Colonic mucosa (tissue), 4 donors: ENCODE results near the gene IFT74. TPM values are rescaled to one million over a fixed set of nuclear protein-coding genes. Genes with fewer than 3 reads are reported as not detected.

Source experiments
- DNase-seq: peaks from one replicate; pipeline ENCODE4 v3.0.0-alpha.2; 2020
- H3K27ac ChIP-seq: fragments of 200-600 bp; one replicate; pipeline ENCODE4 v1.8.0; 2021
- H3K27me3 ChIP-seq: fragments of 200-600 bp; one replicate; pipeline ENCODE4 v1.8.0; 2021
- H3K36me3 ChIP-seq: fragments of 200-600 bp; one replicate; pipeline ENCODE4 v1.8.0; 2021
- H3K4me1 ChIP-seq: fragments of 200-600 bp; one replicate; pipeline ENCODE4 v1.8.0; 2021; ENCODE audit warnings: mild to moderate bottlenecking
- H3K4me3 ChIP-seq: fragments of 200-600 bp; one replicate; pipeline ENCODE4 v1.8.0; 2021
- H3K9ac ChIP-seq, 2 donors: one replicate each; pipeline ENCODE4 v1.7.0; 2013; ENCODE audit warnings: control low read depth in 2 of 2, low read depth in 2 of 2, low read length in 2 of 2
- H3K9me3 ChIP-seq: fragments of 200-600 bp; one replicate; pipeline ENCODE4 v1.8.0; 2021
- intact Hi-C: fragments of 100-400 bp; cut with DNase I; formaldehyde crosslinking; loops from one replicate; pipeline ENCODE4 v1.14.1; 2022
- total RNA-seq, 2 donors: library from RNA; stranded (reverse); fragmentation: NEBNext Ultra II Directional in 1 of 2; extraction: Animal tissue kit (Norgen Biotek cat#: 25700) in 1 of 2; gene quantifications; one replicate each; pipeline ENCODE4 v1.2.1, GENCODE V29; 2021
- TF ChIP-seq, protein P1 (sequence below): fragments of 200-600 bp; IDR thresholded peaks from one replicate; pipeline ENCODE4 v1.8.0; 2022; ENCODE audit warnings: antibody characterized with exemption, mild to moderate bottlenecking
- donor health status: healthy.
- donor health status: DM: no; HTN: no; CAD: no.
- donor health status: DM: no; HTN: no; CAD: no.

Gene IFT74
- total RNA-seq, 2 donors from 2014 or later, result 12.3 to 14.8 TPM

DNA sequence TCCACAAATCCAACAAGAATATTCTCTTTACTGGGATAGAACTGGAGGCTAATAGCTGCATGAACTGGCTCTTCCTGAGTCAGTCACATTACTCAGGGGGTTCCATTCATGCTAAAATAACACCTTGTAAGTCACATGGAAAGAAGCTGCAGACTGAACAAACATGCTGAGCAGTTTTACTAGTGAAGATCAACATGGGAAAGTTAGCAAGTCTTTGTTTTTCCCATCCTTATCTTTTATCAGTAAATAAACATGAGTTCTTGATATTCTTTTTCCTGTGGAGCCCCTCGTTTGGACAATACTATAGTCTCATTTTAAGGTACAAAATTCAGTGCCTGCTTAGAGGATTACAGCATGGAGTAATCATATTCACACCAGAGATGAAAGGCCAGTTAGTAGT lies 109.1 kb downstream of the IFT74 start:
- no peaks in the 10 kb centered on the region for H3K27me3 ChIP-seq
- no peak overlapping the region for H3K27ac ChIP-seq
- DNase-seq, result no peak
- no peaks in the 10 kb centered on the region for H3K36me3 ChIP-seq
- TF ChIP-seq, protein P1, sequence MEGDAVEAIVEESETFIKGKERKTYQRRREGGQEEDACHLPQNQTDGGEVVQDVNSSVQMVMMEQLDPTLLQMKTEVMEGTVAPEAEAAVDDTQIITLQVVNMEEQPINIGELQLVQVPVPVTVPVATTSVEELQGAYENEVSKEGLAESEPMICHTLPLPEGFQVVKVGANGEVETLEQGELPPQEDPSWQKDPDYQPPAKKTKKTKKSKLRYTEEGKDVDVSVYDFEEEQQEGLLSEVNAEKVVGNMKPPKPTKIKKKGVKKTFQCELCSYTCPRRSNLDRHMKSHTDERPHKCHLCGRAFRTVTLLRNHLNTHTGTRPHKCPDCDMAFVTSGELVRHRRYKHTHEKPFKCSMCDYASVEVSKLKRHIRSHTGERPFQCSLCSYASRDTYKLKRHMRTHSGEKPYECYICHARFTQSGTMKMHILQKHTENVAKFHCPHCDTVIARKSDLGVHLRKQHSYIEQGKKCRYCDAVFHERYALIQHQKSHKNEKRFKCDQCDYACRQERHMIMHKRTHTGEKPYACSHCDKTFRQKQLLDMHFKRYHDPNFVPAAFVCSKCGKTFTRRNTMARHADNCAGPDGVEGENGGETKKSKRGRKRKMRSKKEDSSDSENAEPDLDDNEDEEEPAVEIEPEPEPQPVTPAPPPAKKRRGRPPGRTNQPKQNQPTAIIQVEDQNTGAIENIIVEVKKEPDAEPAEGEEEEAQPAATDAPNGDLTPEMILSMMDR, result no peak
- H3K4me1 ChIP-seq, result no peaks in the 10 kb centered on the region
- H3K4me3 ChIP-seq, result no peak overlapping the region
- no peak overlapping the region for H3K9ac ChIP-seq
- intact Hi-C loops, result no loop called here
- no peaks in the 10 kb centered on the region for H3K9me3 ChIP-seq

GRCh38 chr9:27073841-27074728 lies 117.9 kb downstream of the IFT74 start:
- no peak overlapping the region for H3K4me3 ChIP-seq
- H3K27me3 ChIP-seq, result no peaks in the 10 kb centered on the region
- no peaks in the 10 kb centered on the region for H3K4me1 ChIP-seq
- no peak overlapping the region for H3K27ac ChIP-seq
- no peak for DNase-seq
- no peak overlapping the region for H3K9ac ChIP-seq
- TF ChIP-seq, protein P1, result no peak
- H3K9me3 ChIP-seq, result no peaks in the 10 kb centered on the region
- H3K36me3 ChIP-seq, result no peaks in the 10 kb centered on the region
- intact Hi-C loops, result no loop called here

- Histone ChIP-seq H3K9ac (no peak overlapping the region), H3K36me3 (no peaks in the 10 kb centered on the region), H3K4me1 (no peaks in the 10 kb centered on the region), H3K4me3 (no peak overlapping the region), H3K9me3 (no peaks in the 10 kb centered on the region), H3K27ac (no peak overlapping the region), H3K27me3 (no peaks in the 10 kb centered on the region)
- no peak for DNase-seq
- TF ChIP-seq, protein P1, result no peak
- intact Hi-C loops, result no loop called here
Measured at GRCh38 chr9:27078685-27079084, 122.5 kb downstream of the IFT74 start.

DNA sequence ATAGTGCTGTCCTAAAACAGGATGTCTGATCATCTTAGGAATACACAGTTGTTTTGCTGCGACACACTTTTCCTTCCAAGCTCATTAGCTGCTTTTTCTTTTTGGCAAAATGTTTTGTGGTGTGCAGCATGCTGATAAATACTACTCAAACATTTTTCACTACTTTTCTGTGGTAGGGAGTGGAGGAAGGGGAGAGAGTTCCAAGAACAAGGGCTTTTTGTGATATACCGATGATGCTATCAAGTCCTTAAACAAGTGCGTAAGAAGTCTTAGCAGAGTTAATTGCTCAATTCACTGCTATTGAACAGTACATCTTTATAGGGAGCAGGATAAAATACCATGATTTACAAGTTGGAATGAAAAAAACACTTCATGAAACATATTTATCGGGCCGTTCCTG lies 129.2 kb downstream of the IFT74 start:
- no peaks in the 10 kb centered on the region for H3K27me3 ChIP-seq
- intact Hi-C loops, result no loop called here
- TF ChIP-seq, protein P1, result no peak
- no peaks in the 10 kb centered on the region for H3K4me1 ChIP-seq
- H3K36me3 ChIP-seq, result no peaks in the 10 kb centered on the region
- H3K4me3 ChIP-seq, result no peak overlapping the region
- no peaks in the 10 kb centered on the region for H3K9me3 ChIP-seq
- H3K9ac ChIP-seq, result no peak overlapping the region
- DNase-seq, result no peak
- no peak overlapping the region for H3K27ac ChIP-seq

DNA sequence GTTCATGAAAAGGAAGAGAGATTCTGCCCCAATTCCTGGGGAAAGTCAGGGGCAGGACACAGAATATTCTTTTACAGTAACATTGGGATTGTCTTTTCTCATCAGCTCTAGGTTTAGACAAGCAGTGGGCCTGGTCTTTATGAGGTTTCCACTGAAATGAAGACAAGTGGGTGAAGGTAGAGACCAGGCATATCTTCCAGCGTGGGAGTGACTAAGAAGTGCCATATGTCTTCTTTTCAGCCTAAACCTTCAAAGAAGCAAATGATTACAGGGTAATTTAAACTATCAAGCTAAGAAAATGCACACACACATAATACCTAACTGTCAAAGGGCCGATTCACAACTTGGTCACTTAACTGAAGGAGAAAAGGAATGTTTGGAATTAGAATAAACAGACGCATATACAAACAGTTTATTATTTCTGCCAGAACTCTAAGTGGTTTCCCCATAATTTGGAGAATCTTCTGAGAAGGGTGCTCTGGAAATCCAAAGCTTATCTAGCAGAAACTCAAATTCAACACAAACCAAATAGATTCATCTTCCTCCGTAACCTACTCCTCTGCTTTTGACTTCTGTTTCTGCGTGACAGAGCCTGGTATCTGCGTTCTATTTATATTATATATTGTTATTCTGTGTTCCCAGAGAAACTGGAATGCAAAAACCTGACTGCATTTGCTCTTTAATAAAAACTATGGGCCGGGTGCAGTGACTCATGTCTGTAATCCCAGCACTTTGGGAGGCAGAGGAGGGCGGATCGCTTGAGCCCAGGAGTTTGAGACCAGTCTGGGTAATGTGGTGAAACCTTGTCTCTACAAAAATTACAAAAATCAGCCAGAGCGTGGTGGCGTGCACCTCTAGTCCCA lies 130.8 kb downstream of the IFT74 start:
- H3K9ac ChIP-seq, result no peak overlapping the region
- H3K4me3 ChIP-seq, result no peak overlapping the region
- H3K36me3 ChIP-seq, result no peaks in the 10 kb centered on the region
- TF ChIP-seq, protein P1, result no peak
- intact Hi-C loops, result no loop called here
- no peak overlapping the region for H3K27ac ChIP-seq
- no peaks in the 10 kb centered on the region for H3K9me3 ChIP-seq
- DNase-seq, result no peak
- no peaks in the 10 kb centered on the region for H3K27me3 ChIP-seq
- H3K4me1 ChIP-seq, result no peaks in the 10 kb centered on the region
